K562 (cell line): ENCODE data around the gene ASPRV1. TPM values are rescaled to one million over a fixed set of nuclear protein-coding genes. Genes with fewer than 3 reads are reported as not detected.

ENCODE experiments used
- AFF1 ChIP-seq, 2 experiments: fragments of 450-650 bp; IDR thresholded peaks; 2 replicates each; pipeline ENCODE4 v1.6.1; 2018; ENCODE audit warnings: mild to moderate bottlenecking in 2 of 2, low read depth in 1 of 2; ENCODE audit not compliant: partially characterized antibody in 2 of 2
- ARHGAP35 ChIP-seq: fragments of 450-650 bp; IDR thresholded peaks from 2 replicates; pipeline ENCODE4 v1.6.1; 2018; ENCODE audit not compliant: partially characterized antibody
- BRD9 ChIP-seq: fragments of 450-650 bp; IDR thresholded peaks from 2 replicates; pipeline ENCODE4 v1.6.1; 2018; ENCODE audit warnings: low read depth; ENCODE audit not compliant: partially characterized antibody
- CHD4 ChIP-seq: fragments of 200-600 bp; sonication (generic); IDR thresholded peaks from 3 replicates; pipeline ENCODE4 v1.6.1; 2012; ENCODE audit warnings: low read depth, mild to moderate bottlenecking, mixed read lengths, low read length, inconsistent platforms; ENCODE audit not compliant: insufficient read depth, insufficient replicate concordance, poor library complexity, severe bottlenecking
- CSDE1 ChIP-seq, 2 experiments: fragments of 450-650 bp; IDR thresholded peaks; 2 replicates each; pipeline ENCODE4 v1.6.1; 2016; ENCODE audit warnings: mild to moderate bottlenecking in 1 of 2
- EZH2 ChIP-seq: IDR thresholded peaks from 2 replicates; pipeline ENCODE4 v1.6.1; 2012; ENCODE audit warnings: low read depth, mild to moderate bottlenecking, inconsistent platforms, low read length, borderline replicate concordance
- FIP1L1 ChIP-seq: fragments of 200-400 bp; formaldehyde crosslinking; IDR thresholded peaks from 2 replicates; pipeline ENCODE4 v1.6.1; 2018; ENCODE audit warnings: mild to moderate bottlenecking, low read depth, low read length; ENCODE audit not compliant: poor library complexity, severe bottlenecking
- FUS ChIP-seq: fragments of 200-400 bp; formaldehyde crosslinking; optimal IDR thresholded peaks from 2 replicates; pipeline ENCODE3; 2017; ENCODE audit warnings: low read depth, low read length
- HDAC6 ChIP-seq: IDR thresholded peaks from 2 replicates; pipeline ENCODE4 v1.6.1; 2012; ENCODE audit warnings: low read depth, mild to moderate bottlenecking, control low read depth, inconsistent platforms, low read length, moderate library complexity
- MEF2D ChIP-seq: conservative IDR thresholded peaks from 2 replicates; pipeline ENCODE4 v1.6.1; 2016; ENCODE audit warnings: low read depth, missing genetic modification characterization, missing compliant biosample characterization
- MXI1 ChIP-seq: IDR thresholded peaks from 2 replicates; pipeline ENCODE4 v1.6.1; 2011; ENCODE audit warnings: low read depth, mild to moderate bottlenecking, improper control_type of control experiment, low read length
- NFXL1 ChIP-seq: fragments of 450-650 bp; formaldehyde crosslinking; IDR thresholded peaks from 2 replicates; pipeline ENCODE4 v1.4.0; 2021; ENCODE audit warnings: mild to moderate bottlenecking
- PURB ChIP-seq: sonication (generic); formaldehyde crosslinking; IDR thresholded peaks from 2 replicates; pipeline ENCODE4 v1.9.0; 2021; ENCODE audit warnings: low read depth, mild to moderate bottlenecking, missing genetic modification reagents
- RB1 ChIP-seq: fragments of 450-650 bp; IDR thresholded peaks from 2 replicates; pipeline ENCODE4 v1.6.1; 2017; ENCODE audit warnings: low read depth, mild to moderate bottlenecking
- SIX5 ChIP-seq, 2 experiments: IDR thresholded peaks; 2 replicates each; pipeline ENCODE4 v1.6.1; 2011; ENCODE audit warnings: low read length in 2 of 2, borderline replicate concordance in 1 of 2, low read depth in 1 of 2, mild to moderate bottlenecking in 1 of 2, moderate library complexity in 1 of 2; ENCODE audit not compliant: insufficient read depth in 1 of 2
- SRF ChIP-seq, 2 experiments: fragments of 250-450, 450-650 bp in 1 of 2; sonication (Bioruptor Pico) in 1 of 2; sonication (generic) in 1 of 2; formaldehyde crosslinking; IDR thresholded peaks; 2 replicates each; pipeline versions ENCODE4 v1.5.0 to v1.5.1; 2020 to 2022; ENCODE audit warnings: mild to moderate bottlenecking in 1 of 2, missing genetic modification reagents in 1 of 2
- TRIM28 ChIP-seq: fragments of 450-650 bp; IDR thresholded peaks from 2 replicates; pipeline ENCODE4 v1.6.1; 2017
- WHSC1 ChIP-seq: IDR thresholded peaks from one replicate; pipeline ENCODE4 v1.6.1; 2012; ENCODE audit warnings: low read length, control low read depth, inconsistent platforms
- ZNF133 ChIP-seq: fragments of 250-450 bp; sonication (Bioruptor Pico); IDR thresholded peaks from 2 replicates; pipeline ENCODE4 v1.4.0; 2020; ENCODE audit warnings: mild to moderate bottlenecking
- ZNF583 ChIP-seq: fragments of 250-450 bp; sonication (Bioruptor Pico); IDR thresholded peaks from 2 replicates; pipeline ENCODE4 v1.4.0; 2020
- ZNF778 ChIP-seq: fragments of 450-650 bp; formaldehyde crosslinking; IDR thresholded peaks from 2 replicates; pipeline ENCODE4 v1.4.0; 2020; ENCODE audit warnings: mild to moderate bottlenecking, moderate library complexity
- ZSCAN32 ChIP-seq: fragments of 450-650 bp; formaldehyde crosslinking; IDR thresholded peaks from 2 replicates; pipeline ENCODE4 v1.4.0; 2020; ENCODE audit warnings: mild to moderate bottlenecking, moderate library complexity
- polyA plus RNA-seq, 8 experiments: library from polyadenylated mRNA; depleted of rRNA in 4 of 8; stranded (reverse) in 5 of 8; unstranded in 3 of 8; fragments of >200 nt; fragmentation: Nextera tagmentation in 2 of 8; fragmentation: Illumina TruSeq in 1 of 8; extraction: Ambion mirVana in 2 of 8; extraction: Trizol in 1 of 8; gene quantifications; 2 replicates each; pipeline versions ENCODE4 v1.2.1 to v1.2.3, GENCODE V29; 2011 to 2014; ENCODE audit warnings: inconsistent platforms in 1 of 8, missing spikeins in 1 of 8
- total RNA-seq, 7 experiments: library from RNA; depleted of rRNA in 6 of 7; stranded (reverse); fragments of >200 nt in 6 of 7; fragmentation: Illumina TruSeq in 2 of 7; extraction: Trizol in 2 of 7; gene quantifications; 2 replicates each; pipeline versions ENCODE4 v1.2.1 to v1.2.3, GENCODE V29; 2011 to 2021; ENCODE audit warnings: low replicate concordance in 1 of 7
- TF ChIP-seq, protein P1 (sequence below): fragments of 250-450 bp; sonication (Bioruptor Pico); IDR thresholded peaks from 2 replicates; pipeline ENCODE4 v1.5.0; 2020; ENCODE audit warnings: mild to moderate bottlenecking

Gene ASPRV1
- total and polyA plus RNA-seq, 9 of the 15 experiments (the other 6 are each of a cell fraction or from before 2014, with no cell fraction given), result 0.17 to 0.72 (median 0.47) TPM; not detected in 1

DNA sequence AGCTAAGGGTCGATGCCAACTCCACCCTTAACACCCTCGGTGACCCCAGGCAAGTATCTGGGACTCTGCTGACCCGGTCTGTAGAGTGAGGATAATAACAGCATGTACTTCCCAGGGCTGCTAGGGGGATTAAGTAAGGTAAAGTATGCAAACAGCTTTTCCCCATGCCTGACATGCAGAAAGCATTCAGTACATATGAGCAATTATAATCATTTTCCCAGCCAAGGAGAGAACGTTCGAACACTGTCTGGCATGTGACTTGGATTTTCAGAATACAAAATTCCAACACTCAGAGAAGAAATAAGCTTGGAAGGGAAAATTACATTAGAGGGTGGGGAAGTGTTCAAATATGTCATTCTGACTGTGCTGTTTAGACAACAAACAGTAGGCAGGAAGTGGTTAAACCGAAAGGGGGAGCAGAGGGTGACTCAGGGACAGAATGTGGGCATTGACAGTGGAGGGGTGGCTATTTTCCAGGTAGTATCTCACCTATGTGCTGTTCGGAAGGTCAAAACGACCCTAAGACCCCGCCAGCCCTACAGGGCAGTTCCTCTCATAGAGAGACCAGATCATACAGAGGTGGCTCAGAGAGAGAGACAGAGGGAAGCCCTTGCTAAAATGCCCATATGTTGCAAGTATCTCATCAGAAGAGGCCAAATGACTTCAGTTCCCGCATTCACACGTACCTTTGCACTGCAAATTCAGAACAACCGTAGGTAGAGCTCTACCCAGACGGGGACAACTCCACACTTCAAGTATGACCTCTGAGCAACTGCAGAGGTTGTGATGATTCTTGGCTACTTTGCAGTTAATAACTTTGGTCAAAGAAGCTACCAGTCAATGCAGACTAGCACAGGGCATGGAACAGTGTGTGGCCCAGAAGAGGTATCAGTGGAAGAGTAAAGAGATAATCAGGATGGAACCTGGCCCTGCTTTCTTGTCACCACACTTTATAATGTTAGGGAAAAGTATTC is 14.8 kb downstream of the ASPRV1 start (continued):
- TF ChIP-seq SIX5 (IDR thresholded peaks at IDR 0.05; ENCODE audit: borderline replicate concordance in 1 of 2, insufficient read depth in 1 of 2, low read depth in 1 of 2, low read length in 2 of 2), result no peak
- TF ChIP-seq RB1, result no peak
- TF ChIP-seq BRD9, result peak; percentile 79
- peak; percentile 41; the same call in 1 of the 2 replicates for TF ChIP-seq MEF2D (tag)
- no peak for TF ChIP-seq SRF (CRISPR knock-in tag; IDR thresholded peaks at IDR 0.05)
- TF ChIP-seq, protein P1, sequence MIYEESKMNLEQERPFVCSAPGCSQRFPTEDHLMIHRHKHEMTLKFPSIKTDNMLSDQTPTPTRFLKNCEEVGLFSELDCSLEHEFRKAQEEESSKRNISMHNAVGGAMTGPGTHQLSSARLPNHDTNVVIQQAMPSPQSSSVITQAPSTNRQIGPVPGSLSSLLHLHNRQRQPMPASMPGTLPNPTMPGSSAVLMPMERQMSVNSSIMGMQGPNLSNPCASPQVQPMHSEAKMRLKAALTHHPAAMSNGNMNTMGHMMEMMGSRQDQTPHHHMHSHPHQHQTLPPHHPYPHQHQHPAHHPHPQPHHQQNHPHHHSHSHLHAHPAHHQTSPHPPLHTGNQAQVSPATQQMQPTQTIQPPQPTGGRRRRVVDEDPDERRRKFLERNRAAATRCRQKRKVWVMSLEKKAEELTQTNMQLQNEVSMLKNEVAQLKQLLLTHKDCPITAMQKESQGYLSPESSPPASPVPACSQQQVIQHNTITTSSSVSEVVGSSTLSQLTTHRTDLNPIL, result no peak
- TF ChIP-seq ZSCAN32 (CRISPR knock-in tag), result no peak
- no peak for TF ChIP-seq PURB (CRISPR knock-in tag)
- peak; percentile 45 for TF ChIP-seq CHD4
- no peak for TF ChIP-seq FUS
- TF ChIP-seq WHSC1, result no peak
- no peak for TF ChIP-seq ARHGAP35
- no peak for TF ChIP-seq FIP1L1
- no peak for TF ChIP-seq ZNF778 (CRISPR knock-in tag)
- no peak for TF ChIP-seq NFXL1 (CRISPR knock-in tag)
- no peak for TF ChIP-seq AFF1 (IDR thresholded peaks at IDR 0.05; ENCODE audit: low read depth in 1 of 2, partially characterized antibody in 2 of 2)
- no peak for TF ChIP-seq HDAC6
- no peak for TF ChIP-seq MXI1
- peak; percentile 22; the same call in 1 of the 2 replicates for TF ChIP-seq ZNF583
- TF ChIP-seq CSDE1 (IDR thresholded peaks at IDR 0.05), result no peak
- no peak for TF ChIP-seq TRIM28
- TF ChIP-seq EZH2, result no peak
- no peak for TF ChIP-seq ZNF133 (CRISPR knock-in tag)
